CD4-positive, alpha-beta T cell treated with Interleukin-10 for 1 hour (primary cell): Measurements from ENCODE around the gene SERPINA1.
"Not testable (repeated sequence)": the region's sequence is repeated elsewhere in the genome, so short reads cannot be mapped to it uniquely, and the experiment has no call there.

Experiments used
- DNase-seq: peaks from one replicate; pipeline ENCODE4 v3.0.0-alpha.2; 2020

Gene SERPINA1

GRCh38 chr14:94382716-94383596 is 5.4 kb downstream of the SERPINA1 start:
- no peak for DNase-seq

- no peak for DNase-seq
Measured at GRCh38 chr14:94382099-94382715, 6.2 kb downstream of the SERPINA1 start.

- DNase-seq: no peak
Measured at GRCh38 chr14:94381149-94382030, 7.0 kb downstream of the SERPINA1 start.

- DNase-seq: no peak
Measured at GRCh38 chr14:94380225-94381148, 7.9 kb downstream of the SERPINA1 start.

GRCh38 chr14:94379291-94380224 is 8.8 kb downstream of the SERPINA1 start:
- DNase-seq: no peak

- DNase-seq: no peak
Measured at GRCh38 chr14:94378527-94379290, 9.7 kb downstream of the SERPINA1 start.

- DNase-seq: no peak
Measured at GRCh38 chr14:94377866-94378470, 10.4 kb downstream of the SERPINA1 start.

- DNase-seq: no peak
Measured at GRCh38 chr14:94376976-94377865, 11.2 kb downstream of the SERPINA1 start.

- DNase-seq: no peak
Measured at GRCh38 chr14:94376108-94376975, 12.1 kb downstream of the SERPINA1 start.

- DNase-seq: no peak
Measured at GRCh38 chr14:94375552-94376107, 12.8 kb downstream of the SERPINA1 start.

GRCh38 chr14:94374749-94375260 is 13.6 kb downstream of the SERPINA1 start:
- DNase-seq: no peak

- DNase-seq: no peak
Measured at GRCh38 chr14:94374116-94374515, 14.3 kb downstream of the SERPINA1 start.

GRCh38 chr14:94373708-94374107 is 14.7 kb downstream of the SERPINA1 start:
- DNase-seq: no peak

- no peak for DNase-seq
Measured at GRCh38 chr14:94372021-94372605, 16.3 kb downstream of the SERPINA1 start.

- DNase-seq: no peak
Measured at GRCh38 chr14:94370524-94370910, 17.9 kb downstream of the SERPINA1 start.

- not testable (repeated sequence) for DNase-seq
Measured at GRCh38 chr14:94369766-94370523, 18.5 kb downstream of the SERPINA1 start.
